Colon (tissue), 2 donors: Measurements from ENCODE around the gene COL4A2.
"Not testable (repeated sequence)": the region's sequence is repeated elsewhere in the genome, so short reads cannot be mapped to it uniquely, and the experiment has no call there.

ENCODE experiments used
- FAIRE-seq: peaks from 2 replicates; lab custom pipeline; 2012; peaks lifted over from hg19 to GRCh38; lab: Jason Lieb, UNC
- donor health status: control.
- donor health status: control.

COL4A2 gene

DNA sequence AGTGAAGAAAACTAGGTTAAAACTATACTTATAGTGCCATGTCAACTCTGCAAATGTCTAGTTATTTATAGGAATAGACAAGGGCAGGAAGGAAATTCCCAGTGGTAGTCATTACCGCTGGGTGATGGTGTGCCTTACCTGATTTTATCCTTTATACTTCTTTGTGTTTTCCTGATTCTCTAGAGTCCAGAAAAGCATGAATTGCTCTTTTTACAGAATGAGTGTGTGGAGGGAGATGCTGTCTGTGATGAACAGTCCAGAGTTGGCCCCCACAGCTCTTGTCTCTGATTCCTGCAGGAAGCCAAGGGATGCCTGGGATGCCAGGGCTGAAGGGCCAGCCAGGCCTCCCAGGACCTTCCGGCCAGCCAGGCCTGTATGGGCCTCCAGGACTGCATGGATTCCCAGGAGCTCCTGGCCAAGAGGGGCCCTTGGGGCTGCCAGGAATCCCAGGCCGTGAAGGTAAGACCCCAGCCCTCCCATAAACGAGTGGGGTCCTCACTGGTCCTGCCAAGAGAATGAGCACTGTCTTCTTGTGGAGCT lies 170.7 kb downstream of the COL4A2 start:
- no peak for FAIRE-seq

DNA sequence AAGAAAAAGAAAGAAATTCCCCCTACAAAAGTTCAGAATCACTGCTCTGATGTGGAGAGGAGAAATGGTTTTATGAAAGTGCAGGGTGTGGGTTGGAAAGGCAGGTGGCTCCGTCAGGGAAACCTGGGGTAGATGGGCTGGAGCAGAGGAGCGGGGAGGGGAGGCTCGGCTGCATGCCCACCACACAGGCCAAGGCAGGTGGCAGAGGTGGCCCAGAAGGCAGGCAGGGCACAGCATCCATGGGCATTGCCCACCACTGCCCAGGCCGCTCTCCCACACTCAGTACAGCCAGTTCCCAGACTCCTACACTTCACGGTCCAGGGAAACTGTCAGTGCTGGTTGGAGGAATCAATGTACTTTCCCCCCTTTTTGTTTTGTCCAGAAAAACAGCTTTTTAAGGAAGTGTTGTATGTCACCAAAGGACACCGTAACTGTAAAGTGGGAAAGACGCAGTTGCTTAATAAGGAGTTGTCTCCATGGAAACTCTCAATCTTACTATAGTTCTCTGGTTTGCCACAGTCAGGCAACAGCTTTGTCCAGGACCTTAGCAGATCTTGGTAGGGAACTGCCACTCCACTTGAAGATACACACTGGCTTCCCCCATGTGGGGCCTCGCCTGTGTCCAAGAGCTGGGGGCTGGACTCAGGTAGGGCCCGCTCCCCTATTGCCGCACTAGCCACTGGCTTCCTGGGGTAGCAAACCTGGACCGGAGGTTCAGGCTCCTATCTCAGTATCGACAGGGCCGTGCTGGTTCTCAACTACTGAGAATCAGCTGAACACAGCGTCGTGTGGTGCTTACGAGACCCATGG lies 171.5 kb downstream of the COL4A2 start:
- FAIRE-seq = no peak

- no peak for FAIRE-seq
Observed at GRCh38 chr13:110479215-110479545, 172.1 kb downstream of the COL4A2 start.

GRCh38 chr13:110479648-110480047 lies 172.6 kb downstream of the COL4A2 start:
- FAIRE-seq = no peak

- no peak for FAIRE-seq
Observed at GRCh38 chr13:110480161-110480560, 173.1 kb downstream of the COL4A2 start.

GRCh38 chr13:110483386-110483968 lies 176.4 kb downstream of the COL4A2 start:
- FAIRE-seq = no peak

- FAIRE-seq = no peak
Observed at GRCh38 chr13:110484290-110485048, 177.4 kb downstream of the COL4A2 start.

GRCh38 chr13:110485604-110486003 lies 178.5 kb downstream of the COL4A2 start:
- FAIRE-seq = no peak

DNA sequence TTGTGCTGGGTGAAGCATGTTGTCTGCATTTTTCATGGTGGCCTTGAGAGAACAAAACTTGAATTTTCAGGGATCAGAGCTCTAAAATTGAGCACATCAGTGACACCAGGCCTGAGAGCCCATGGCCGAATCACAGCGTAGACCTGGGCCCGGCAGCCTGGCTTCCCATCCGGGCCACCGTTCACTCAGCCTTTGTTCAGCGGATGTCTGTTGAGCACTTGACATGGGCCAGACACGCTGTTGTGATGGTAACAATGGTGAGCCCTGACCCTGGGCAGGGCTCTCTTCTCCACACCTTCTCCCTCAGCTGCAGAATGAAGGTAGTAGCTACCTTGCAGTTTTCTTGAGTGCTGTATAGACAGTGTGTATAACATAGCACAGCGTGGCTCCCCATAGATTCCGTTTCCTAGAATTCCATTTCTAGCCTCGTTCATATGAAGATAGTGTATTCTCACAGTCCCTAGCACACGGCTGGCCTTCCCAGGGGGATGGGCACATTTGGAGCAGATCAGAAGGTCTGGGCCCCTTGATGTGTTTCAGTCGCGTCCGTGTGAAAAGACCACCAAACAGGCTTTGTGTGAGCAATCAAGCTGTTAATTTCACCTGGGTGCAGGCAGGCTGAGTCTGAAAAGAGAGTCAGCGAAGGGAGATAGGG lies 179.1 kb downstream of the COL4A2 start:
- FAIRE-seq = no peak

DNA sequence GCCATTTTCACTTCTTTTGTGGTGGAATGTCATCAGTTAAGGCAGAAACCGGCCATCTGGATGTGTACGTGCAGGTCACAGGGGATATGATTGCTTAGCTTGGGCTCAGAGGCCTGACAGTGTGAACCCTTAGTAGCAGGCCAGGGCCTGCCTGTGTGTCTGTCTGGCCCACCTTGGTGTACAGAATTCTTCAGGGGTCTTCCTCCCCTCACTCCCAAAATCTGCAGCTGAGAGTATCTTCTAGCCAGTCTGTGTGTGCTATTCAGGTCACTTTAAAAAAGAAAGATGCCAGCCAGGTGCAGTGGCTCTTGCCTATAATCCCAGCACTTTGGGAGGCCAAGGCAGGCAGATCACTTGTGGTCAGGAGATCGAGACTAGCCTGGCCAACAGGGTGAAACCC lies 179.8 kb downstream of the COL4A2 start:
- FAIRE-seq = not testable (repeated sequence)

GRCh38 chr13:110490009-110490770 lies 183.1 kb downstream of the COL4A2 start:
- FAIRE-seq = no peak

DNA sequence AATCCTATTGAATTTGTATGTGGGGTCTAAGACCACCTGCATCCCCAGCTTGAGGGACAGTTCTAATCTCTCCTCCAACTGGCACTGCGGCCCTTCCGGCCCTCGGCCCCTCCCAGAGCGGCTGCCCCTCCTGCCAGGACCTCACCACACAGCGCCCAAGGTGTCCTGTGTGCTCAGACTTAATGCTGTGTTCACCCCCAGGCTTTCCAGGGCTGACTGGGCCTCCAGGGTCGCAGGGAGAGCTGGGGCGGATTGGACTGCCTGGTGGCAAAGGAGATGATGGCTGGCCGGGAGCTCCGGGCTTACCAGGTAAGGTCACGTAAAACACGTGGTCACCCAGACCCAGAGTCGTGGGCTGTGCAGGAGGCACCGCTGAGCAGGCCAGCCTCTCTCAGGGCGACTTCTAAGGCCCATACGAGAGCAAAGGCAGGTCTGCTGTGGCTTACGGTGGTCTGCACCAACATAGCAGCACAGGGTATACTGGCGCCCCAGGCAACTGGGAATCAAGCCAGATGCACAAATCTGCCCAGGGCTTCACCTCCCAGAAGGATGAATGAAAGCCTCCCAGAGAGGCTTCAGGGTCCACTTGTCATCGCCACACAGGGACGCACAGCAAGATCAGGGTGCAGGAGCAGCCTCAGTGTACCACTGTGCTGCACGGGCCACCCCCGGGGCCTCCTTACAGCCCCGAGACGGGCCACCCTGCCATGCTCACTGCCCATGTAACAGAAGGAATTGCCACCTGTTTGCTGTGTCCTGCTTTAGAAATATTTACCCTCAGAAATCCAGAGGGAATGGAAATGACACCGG lies 185.0 kb downstream of the COL4A2 start:
- FAIRE-seq = no peak

- FAIRE-seq = no peak
Observed at GRCh38 chr13:110492679-110493593, 185.9 kb downstream of the COL4A2 start.

- FAIRE-seq = no peak
Observed at GRCh38 chr13:110493613-110494012, 186.5 kb downstream of the COL4A2 start.

DNA sequence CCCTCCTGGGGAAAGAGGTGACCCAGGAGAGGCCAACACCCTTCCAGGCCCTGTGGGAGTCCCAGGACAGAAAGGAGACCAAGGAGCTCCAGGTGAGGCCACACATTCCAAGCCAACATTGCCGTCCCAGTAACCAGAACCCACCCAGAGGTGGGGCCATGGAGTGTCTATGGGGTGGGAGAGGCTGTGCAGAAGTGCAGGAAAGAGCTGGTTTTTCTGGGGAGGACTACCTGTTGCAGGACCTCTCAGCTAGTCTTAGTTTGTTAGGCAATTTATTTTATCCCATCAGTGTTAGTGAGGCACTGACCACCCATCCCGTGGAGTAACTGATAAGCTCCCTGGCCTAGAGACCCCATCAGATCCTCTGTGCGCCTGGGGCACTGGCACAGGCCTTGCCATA lies 188.3 kb downstream of the COL4A2 start:
- no peak for FAIRE-seq

DNA sequence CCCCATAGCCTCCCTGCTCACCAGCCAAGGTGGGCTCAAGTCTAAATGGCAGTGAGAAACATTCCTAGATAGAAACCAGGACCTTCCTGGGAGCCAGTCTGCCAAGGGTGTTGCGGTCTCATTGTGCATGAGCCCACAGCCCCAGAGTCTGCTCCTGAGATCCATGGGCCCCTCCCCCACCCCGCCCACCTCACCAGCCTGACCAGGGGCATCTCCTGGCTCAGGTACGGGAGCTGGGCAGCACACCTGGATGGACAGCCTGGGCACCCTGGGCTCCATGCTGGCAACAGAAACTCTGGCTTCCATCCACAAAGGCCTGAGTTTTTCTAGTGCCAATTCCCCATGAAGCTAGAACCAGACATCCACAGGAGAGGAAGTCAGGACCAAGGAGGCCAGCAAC lies 188.8 kb downstream of the COL4A2 start:
- FAIRE-seq = no peak

- FAIRE-seq = no peak
Observed at GRCh38 chr13:110496281-110496680, 189.2 kb downstream of the COL4A2 start.

- FAIRE-seq = no peak
Observed at GRCh38 chr13:110497003-110497402, 189.9 kb downstream of the COL4A2 start.

- not testable (repeated sequence) for FAIRE-seq
Observed at GRCh38 chr13:110497896-110498295, 190.8 kb downstream of the COL4A2 start.

DNA sequence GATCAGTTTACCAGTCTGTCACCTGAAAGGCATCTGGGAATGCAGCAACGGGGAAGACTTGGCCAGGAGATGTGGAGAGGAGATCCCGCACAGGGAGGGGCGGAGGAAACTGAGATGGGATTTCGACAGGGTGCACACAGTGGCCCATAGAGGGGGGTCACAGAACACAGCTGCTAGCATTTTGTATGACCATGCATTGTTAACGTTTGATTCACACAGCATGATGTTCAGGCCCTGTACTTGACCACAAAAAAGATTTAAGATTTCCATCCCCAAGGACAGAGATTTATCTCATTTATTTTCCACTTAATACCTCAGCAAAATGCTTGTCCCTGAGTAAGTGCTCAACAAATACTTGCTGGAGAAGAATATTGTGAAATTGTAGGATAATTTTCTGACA lies 191.2 kb downstream of the COL4A2 start:
- no peak for FAIRE-seq
